Body of pancreas (tissue), 4 donors: ENCODE data around the gene CHST14. TPM values are rescaled to one million over a fixed set of nuclear protein-coding genes. Genes with fewer than 3 reads are reported as not detected.

Source experiments
- ATAC-seq: fragments of 150-250 bp; one replicate; pipeline ENCODE4 v1.9.1; 2016
- DNase-seq, 4 donors: peaks; one replicate each; pipeline ENCODE4 v3.0.0-alpha.2; 2019
- H3K27ac ChIP-seq, 4 donors: fragments of 200-600 bp; sonication (generic); 1 replicate in 3 of 4; 2 replicates in 1 of 4; pipeline versions ENCODE4 v1.5.1 to v1.6.1; 2016 to 2019; ENCODE audit warnings: mild to moderate bottlenecking in 1 of 4, mixed read lengths in 1 of 4, moderate library complexity in 1 of 4
- H3K27me3 ChIP-seq, 2 donors: fragments of 200-600 bp; sonication (generic); one replicate each; pipeline ENCODE4 v1.6.0; 2016; ENCODE audit warnings: mild to moderate bottlenecking in 1 of 2
- H3K36me3 ChIP-seq, 2 donors: fragments of 200-600 bp; sonication (generic); replicated peaks in 1 of 2; 2 replicates each; pipeline ENCODE4 v1.5.1; 2016; ENCODE audit warnings: low read depth in 2 of 2; ENCODE audit not compliant: insufficient read depth in 1 of 2
- H3K4me1 ChIP-seq: fragments of 200-600 bp; sonication (generic); one replicate; pipeline ENCODE4 v1.6.0; 2016
- H3K4me3 ChIP-seq, 2 donors: fragments of 200-600 bp; sonication (generic); 1 replicate in 1 of 2; 2 replicates in 1 of 2; pipeline ENCODE4 v1.5.1; 2016 to 2019
- H3K9me3 ChIP-seq, 3 donors: fragments of 200-600 bp; sonication (generic); 1 replicate in 2 of 3; 2 replicates in 1 of 3; pipeline ENCODE4 v1.5.1; 2016
- POLR2A ChIP-seq, 3 donors: fragments of 450-650 bp; IDR thresholded peaks; one replicate each; pipeline ENCODE4 v1.6.1; 2016; ENCODE audit warnings: antibody characterized with exemption in 3 of 3, mild to moderate bottlenecking in 2 of 3
- WGBS, 2 donors: methylation state at CpG; one replicate each; pipeline ENCODE4 v1.1.5; 2017; 5-methylcytosine and 5-hydroxymethylcytosine counted together
- intact Hi-C: fragments of 100-400 bp; cut with DNase I; formaldehyde crosslinking; loops from one replicate; pipeline ENCODE4 v1.15.1; 2023
- total RNA-seq, 2 donors: library from RNA; depleted of rRNA; stranded (reverse); fragments of >200 nt; gene quantifications; one replicate each; pipeline ENCODE4 v1.1.0, GENCODE V29; 2016
- TF ChIP-seq, protein P1 (sequence below), 7 experiments: fragments of 450-650 bp in 4 of 7; fragments of 200-600 bp in 3 of 7; sonication (generic) in 3 of 7; IDR thresholded peaks; one replicate each; pipeline ENCODE4 v1.5.1; 2016 to 2019; ENCODE audit warnings: antibody characterized with exemption in 7 of 7

Gene CHST14
- total RNA-seq, 2 donors from 2014 or later: 4.7 to 8.6 TPM

DNA sequence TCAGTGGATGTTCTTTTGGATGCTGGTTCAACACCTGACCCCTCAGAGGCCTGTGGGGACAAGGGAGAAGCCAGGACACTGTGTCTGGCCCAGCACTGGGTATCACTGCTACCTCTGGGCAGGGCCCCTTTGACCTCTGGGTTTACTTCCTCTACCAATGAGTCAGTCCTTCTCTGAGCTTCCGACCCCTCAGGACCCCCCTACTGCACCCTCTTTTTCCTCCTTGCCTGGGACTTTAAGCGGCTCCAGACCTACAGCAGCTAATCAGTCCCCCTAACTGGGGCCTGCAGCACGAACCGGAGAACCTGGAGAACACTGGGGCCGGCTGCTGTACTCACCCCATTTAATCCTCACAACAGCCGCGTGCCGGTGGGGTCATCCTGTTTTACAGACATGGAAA, 3.8 kb downstream of the CHST14 start:
- H3K27me3 ChIP-seq: no peaks in the 10 kb centered on the region
- ATAC-seq (no peak), DNase-seq (no peak)
- no peak overlapping the region for H3K27ac ChIP-seq
- peaks cover 19% of the 10 kb centered on the region for H3K4me1 ChIP-seq
- H3K36me3 ChIP-seq: no peaks in the 10 kb centered on the region
- no peak for TF ChIP-seq POLR2A (IDR thresholded peaks at IDR 0.05)
- TF ChIP-seq, protein P1, sequence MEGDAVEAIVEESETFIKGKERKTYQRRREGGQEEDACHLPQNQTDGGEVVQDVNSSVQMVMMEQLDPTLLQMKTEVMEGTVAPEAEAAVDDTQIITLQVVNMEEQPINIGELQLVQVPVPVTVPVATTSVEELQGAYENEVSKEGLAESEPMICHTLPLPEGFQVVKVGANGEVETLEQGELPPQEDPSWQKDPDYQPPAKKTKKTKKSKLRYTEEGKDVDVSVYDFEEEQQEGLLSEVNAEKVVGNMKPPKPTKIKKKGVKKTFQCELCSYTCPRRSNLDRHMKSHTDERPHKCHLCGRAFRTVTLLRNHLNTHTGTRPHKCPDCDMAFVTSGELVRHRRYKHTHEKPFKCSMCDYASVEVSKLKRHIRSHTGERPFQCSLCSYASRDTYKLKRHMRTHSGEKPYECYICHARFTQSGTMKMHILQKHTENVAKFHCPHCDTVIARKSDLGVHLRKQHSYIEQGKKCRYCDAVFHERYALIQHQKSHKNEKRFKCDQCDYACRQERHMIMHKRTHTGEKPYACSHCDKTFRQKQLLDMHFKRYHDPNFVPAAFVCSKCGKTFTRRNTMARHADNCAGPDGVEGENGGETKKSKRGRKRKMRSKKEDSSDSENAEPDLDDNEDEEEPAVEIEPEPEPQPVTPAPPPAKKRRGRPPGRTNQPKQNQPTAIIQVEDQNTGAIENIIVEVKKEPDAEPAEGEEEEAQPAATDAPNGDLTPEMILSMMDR (IDR thresholded peaks at IDR 0.05): no peak
- WGBS, 2 donors: 79 to 84% methylated on average over 8 of the region's 8 CpGs
- no peak overlapping the region for H3K4me3 ChIP-seq
- H3K9me3 ChIP-seq: no peaks in the 10 kb centered on the region
- intact Hi-C loops: no loop called here

DNA sequence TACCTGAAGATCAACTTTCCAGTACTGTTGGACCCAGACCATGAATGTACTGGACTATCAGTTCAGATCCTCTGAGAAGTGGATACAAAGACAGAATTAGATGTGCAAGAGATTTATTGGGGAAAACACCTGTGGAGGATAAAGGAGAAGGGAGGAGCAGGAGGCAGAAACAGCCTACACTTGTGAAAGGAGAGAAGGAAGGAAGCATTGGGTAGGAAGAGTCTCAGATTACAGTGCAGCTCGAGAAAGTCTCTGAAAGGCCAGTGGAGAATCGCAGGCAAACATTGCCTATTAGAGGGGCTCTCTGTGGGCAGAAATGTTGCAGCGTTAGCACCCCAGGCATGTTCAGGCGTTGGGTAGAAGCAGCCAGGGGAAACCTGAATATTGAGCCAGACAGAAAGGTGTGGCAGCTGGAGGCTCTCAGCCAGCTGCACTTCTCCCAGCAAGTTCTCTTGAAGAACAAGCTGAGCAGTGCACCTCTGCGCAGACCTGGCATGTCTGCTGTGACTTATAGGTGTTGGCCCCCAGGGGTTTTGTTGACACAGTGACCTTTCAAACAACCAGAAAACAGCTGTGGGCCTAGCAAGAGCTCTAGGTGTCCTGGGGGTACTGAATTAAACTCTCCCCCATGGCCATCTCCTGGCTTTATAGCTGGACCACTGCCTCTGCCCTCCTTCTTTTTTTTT, 7.0 kb downstream of the CHST14 start:
- intact Hi-C loops: no loop called here
- ATAC-seq (no peak), DNase-seq (peak in 2 of 4 donors; percentile 41 to 44)
- TF ChIP-seq POLR2A (IDR thresholded peaks at IDR 0.05): no peak
- TF ChIP-seq, protein P1 (IDR thresholded peaks at IDR 0.05): no peak
- Histone ChIP-seq H3K9me3 (no peaks in the 10 kb centered on the region), H3K27me3 (no peaks in the 10 kb centered on the region), H3K4me1 (no peaks in the 10 kb centered on the region), H3K36me3 (no peaks in the 10 kb centered on the region), H3K27ac (no peak overlapping the region), H3K4me3 (no peak overlapping the region)
- 49 to 53% methylated on average over 4 to 5 of the region's 5 CpGs for WGBS, 2 donors

DNA sequence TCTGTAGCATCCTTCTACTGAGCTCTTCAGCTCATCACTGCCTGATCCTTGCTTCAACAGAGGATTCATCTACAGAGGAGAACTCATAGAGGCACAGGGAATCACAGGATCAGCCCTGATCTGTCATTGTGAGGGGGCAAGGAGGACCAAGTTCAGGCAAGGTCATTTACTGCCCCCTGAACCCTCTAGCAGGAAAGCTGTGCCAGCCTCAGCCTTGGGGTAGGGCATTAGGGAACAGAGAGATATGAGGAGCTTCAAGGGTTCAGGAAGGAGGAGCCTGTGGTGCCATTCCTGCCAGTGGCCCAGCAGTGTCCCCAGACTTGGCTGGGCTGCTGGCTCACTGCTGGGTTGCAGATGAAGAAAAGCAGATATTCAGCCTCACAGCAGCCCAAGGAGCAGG, 8.2 kb downstream of the CHST14 start:
- intact Hi-C loops: no loop called here
- H3K9me3 ChIP-seq: no peaks in the 10 kb centered on the region
- ATAC-seq: no peak

DNA sequence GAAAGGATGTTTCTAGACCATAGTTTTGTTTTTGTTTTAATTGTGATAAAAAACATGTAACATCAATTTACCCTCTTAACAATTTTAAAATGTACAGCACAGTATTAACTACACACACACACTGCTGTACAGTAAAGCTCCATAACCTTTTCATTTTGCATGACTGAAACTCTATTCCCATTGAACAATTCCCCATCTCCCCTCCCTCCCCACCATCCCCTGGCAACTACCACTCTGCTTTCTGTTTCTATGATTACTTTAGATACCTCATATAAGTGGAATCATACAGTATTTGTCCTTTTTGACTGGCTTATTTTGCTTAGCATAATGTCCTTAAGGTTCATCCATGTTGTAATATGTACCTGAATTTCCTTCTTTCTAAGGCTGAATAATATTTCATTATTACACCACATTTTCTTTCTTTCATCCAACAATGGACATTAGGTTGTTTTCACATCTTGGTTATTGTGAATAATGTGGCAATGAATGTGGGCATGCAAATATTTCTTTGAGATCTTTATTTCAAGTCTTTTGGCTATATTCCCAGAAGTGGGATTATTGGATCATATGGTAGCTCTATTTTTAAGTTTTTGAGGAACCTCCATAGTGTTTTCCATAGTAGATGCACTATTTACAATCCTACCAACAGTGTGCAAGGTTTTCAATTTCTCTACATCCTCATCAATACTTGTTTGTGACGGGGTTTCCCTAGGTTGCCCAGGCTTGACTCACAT, 10.7 kb downstream of the CHST14 start:
- DNase-seq: no peak
- 89 to 93% methylated on average over 1 of the region's 1 CpG for WGBS, 2 donors
- Histone ChIP-seq H3K9me3 (no peaks in the 10 kb centered on the region), H3K27ac (no peak overlapping the region), H3K36me3 (no peaks in the 10 kb centered on the region), H3K27me3 (no peaks in the 10 kb centered on the region), H3K4me3 (no peak overlapping the region), H3K4me1 (no peaks in the 10 kb centered on the region)
- ATAC-seq: no peak
- intact Hi-C loops: no loop called here
- TF ChIP-seq, protein P1 (IDR thresholded peaks at IDR 0.05): no peak
- no peak for TF ChIP-seq POLR2A (IDR thresholded peaks at IDR 0.05)

More for the DNA sequence above, 8.2 kb downstream of the CHST14 start:
- no peaks in the 10 kb centered on the region for H3K36me3 ChIP-seq
- no peaks in the 10 kb centered on the region for H3K4me1 ChIP-seq
- no peaks in the 10 kb centered on the region for H3K27me3 ChIP-seq
- DNase-seq: no peak
- TF ChIP-seq, protein P1 (IDR thresholded peaks at IDR 0.05): no peak
- no peak for TF ChIP-seq POLR2A (IDR thresholded peaks at IDR 0.05)
- no peak overlapping the region for H3K27ac ChIP-seq
- H3K4me3 ChIP-seq: no peak overlapping the region
